Anterior cingulate cortex (tissue), 58 donors: ENCODE measurements around the gene LGI4.
A peak's percentile ranks its signal among the peaks of the same experiment; 100 is the strongest.
"Not testable (repeated sequence)": the region's sequence is repeated elsewhere in the genome, so short reads cannot be mapped to it uniquely, and the experiment has no call there.

Experiments
- DNase-seq, 58 donors: peaks; one replicate each; lab custom pipeline; 2025; lab: John Stamatoyannopoulos, UW

The LGI4 gene

DNA sequence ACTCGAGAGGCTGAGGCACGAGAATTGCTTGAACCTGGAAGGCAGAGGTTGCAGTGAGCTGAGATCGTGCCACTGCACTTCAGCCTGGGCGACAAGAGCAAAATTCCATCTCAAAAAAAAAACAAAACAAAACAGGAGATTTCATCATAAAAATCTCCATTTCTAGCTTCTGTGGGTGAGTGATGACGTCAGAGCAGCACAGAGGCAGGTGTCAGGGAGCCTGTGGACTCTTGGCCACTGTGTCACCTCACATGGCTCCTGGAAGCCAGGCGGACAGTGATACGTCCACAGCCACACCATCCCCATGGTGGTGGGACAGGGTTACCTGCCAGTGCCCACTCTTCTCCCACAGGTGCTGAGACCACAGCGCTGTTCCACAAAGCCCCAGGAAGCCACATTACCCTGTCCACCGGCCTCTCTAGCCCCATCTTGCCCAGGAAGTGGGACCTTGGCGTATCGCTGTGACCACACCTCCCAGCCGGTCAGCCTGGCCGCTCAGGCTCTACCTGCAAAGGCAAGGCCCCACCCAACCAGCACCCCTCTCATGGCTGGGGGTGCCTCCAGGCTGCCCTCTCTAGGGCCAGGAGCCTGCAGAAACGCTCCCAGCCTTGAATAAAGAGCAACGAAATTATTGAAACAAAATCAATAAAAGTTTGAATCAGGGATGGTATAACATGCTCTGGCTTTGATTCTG lies 21.7 kb downstream of the LGI4 start:
- no peak for DNase-seq

DNA sequence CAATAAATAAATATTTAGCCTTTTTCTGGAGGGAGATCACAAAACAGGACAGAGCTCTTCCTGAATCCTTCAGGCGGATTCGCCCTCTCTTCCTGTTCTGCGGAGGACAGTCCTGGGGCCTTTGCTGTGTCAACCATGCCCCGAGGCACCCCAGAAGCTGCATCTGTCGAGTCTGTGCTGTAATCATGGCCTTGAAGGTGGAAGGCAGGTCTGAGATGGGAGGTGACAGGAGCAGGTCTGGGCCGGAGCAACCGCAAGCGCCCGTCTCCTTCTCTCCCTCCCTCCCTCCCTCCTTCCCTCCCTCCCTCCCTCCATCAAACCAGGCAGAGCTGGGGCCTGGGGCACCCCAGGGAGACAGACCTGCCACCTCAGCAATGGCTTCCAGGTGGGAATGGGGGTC lies 23.9 kb downstream of the LGI4 start:
- DNase-seq, result no peak

DNA sequence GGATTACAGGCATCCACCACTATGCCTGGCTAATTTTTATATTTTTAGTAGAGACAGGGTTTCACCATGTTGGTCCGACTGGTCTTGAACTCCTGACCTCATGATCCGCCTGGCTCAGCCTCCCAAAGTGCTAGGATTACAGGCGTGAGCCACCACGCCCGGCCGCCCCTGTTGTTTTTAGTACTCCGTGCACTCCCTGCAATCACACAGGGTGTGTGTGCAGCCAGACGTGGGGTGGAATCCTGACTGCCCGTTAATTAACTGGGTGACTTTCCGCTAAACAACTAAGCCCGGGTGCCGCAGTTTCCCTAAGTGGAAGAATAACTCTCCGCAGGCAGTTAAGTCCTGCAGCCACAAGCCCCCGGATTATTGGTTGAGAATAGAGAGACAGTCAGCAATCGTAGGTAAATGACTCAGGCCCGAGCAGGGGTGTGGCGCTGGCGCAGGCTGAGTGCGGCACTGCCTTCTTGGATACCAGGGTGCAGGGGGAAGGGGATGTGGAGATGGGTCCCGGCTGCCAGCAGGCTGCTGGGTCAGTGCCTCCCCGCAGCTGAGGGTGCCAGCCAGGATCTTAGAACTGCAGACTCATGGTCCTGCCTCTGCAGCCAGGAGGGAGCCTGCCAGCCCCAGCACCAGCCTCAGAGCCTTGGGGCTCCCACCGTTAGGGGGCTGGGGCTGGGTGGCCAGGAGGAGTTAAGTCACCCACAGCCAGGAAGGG lies 25.3 kb downstream of the LGI4 start:
- DNase-seq, result peak in 45 of 58 donors; percentile 14 to 81 (median 48)

DNA sequence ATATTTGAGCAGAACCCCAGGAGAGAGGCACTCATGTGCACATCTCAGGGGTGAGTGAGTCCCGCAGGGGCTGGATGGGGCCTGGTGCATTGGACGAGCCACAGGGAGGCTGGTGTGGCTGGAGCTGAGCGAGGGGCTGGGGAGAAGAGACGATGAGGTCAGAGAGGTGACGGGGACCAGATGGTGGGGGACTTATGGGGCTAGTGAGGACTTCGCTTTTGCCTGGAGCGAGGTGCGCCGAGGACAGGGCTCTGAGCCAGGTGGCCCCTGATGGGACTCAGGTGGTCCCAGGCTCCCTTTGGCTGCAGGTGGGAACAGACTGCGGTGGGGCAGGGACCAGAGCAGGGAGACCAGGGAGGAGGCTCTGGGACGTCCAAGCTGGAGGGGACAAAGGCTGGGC lies 26.1 kb downstream of the LGI4 start:
- no peak for DNase-seq

DNA sequence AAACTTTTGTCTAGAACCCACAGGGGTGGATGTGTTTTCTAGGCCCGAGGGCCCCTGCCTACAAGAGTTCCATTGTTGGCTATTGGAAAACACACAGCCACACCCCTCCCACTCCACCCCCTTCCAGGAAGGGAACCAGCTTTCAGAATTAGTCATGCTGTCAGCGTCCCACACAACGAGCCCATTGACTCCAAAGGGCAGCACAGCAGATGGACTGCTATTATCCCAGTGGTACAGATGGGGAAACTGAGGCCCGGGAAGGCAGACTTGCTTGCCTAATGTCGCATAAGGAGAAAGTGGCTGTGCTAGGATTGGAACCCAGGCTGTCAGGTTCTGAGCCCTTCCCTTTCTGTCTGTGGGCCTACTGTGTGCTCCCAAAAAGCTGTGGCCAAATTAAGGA lies 27.3 kb downstream of the LGI4 start:
- DNase-seq, result peak in 53 of 58 donors; percentile 14 to 94 (median 72)

DNA sequence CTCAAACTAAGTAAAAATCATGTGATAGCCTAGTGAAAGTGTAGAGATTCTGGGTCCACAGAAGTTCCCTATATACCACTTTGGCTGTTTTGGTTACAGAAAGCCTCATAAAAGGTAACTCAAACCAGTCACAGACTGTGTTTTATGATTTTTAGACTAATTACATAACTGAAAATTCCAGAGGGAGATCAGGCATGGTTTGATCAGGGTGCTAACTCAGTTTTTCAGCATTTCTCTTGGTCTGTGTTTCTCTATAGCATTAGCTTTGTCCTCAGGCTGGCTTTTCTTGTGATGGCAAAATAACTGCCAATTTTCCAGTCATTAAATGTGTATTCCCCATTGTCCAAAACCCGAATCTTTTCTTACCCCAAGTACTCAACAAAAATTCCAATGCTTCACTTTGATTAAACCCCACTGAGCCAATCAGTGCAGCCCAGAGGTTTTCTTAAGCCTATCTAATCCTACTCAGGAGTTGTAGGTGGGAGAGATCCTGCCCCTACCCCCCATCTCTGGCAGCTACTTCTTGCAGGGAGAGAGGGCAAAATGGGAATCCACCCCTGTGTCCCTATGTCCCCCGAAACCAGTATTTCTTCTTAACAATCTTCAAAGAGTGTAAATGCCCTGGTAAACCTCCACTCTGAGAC lies 27.8 kb downstream of the LGI4 start:
- DNase-seq, result no peak

DNA sequence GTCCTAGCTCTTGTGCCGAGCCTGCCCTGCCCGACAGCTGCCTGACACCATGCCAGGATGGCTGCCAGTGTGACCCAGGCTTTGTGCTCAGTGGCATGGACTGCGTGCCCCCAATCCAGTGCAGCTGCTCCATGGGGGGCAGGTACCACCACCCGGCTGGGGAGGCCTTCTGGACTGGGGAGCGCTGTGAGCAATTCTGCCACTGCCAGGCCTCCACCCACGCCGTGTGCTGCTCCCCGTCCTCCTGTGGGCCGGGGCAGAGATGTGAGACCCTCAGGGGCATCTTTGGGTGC lies 28.6 kb downstream of the LGI4 start:
- DNase-seq, result peak in 48 of 58 donors; percentile 13 to 93 (median 68)

DNA sequence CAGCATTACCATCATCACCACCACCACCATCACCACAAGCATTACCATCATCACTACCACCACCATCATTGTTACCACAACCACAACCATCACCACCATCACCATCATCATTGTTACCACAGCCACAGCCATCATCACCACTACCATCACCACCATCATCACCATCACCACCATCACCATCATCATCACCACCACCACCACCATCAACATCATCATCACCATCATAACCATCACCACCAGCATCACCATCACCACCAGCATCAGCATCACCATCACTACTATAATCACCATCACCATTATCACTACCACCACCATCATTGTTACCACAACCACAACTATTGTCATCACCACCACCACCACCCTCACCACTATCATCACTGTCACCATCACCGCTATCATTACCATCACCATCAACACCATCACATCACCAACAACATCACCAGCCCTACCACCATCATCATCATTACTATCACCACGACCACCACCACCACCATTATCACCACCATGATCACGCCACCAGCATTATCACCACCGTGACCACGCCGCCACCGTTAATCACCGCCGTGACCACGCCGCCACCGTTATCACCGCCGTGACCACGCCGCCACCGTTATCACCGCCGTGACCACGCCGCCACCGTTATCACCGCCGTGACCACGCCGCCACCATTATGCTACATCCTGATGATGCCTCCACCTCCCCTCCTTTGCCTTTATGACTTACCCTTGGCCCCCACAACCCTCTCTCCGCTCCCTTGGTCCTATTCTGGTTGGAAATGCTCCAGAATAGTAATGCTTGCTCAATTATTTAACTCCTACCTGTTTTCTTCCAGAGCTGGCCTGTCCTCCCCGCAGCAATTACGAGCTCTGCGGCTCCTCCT lies 29.2 kb downstream of the LGI4 start:
- DNase-seq, result no peak

DNA sequence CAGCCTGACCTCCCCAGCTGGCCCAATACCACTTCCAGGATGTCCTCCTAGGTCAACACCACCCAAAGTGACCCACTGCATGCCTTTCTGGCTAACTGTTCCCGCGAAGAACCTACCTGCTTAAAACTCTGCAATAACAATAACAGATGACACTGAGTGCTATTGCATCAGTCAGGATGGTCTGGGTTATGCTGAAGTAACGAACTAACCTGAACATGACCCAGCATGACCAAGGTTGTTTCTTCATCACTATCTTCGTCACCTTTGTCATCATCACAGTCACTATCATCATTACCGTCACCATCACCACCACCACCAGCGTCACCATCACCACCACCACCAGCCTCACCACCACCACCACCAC lies 29.8 kb downstream of the LGI4 start:
- no peak for DNase-seq

DNA sequence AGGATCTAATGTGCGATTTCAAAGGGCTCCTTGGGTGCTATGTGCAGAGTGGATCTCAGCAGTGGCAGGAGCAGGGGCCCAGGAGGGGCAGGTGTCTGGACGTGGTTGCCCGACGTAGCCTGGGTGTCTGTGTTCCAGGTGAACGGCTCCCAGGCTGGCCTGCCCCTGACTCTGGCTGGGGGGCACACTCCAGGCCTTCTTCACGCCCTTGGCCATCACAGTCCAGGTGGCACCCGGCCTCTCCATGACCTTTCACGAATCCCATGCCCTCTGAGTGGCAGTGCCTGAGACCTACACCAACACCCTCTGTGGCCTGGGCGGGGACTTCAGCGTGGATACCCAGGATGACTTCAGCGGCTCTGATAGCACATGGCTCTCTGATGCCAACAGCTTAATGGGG lies 30.5 kb downstream of the LGI4 start:
- DNase-seq, result no peak

DNA sequence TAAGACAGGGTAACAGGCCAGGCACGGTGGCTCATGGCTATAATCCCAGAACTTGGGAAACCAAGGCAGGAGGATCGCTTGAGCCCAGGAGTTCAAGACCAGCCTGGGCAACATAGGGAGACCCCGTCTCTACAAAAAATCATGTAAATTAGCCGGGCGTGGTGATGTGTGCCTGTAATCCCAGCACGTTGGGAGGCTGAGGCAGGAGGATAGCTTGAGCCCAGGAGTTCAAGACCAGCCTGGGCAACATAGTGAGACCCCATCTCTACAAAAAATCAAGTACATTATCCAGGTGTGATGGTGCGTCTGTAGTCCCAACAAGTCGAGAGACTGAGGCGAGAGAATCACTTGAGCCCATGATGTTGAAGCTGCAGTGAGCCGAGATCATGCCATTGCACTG lies 31.2 kb downstream of the LGI4 start:
- not testable (repeated sequence) for DNase-seq

DNA sequence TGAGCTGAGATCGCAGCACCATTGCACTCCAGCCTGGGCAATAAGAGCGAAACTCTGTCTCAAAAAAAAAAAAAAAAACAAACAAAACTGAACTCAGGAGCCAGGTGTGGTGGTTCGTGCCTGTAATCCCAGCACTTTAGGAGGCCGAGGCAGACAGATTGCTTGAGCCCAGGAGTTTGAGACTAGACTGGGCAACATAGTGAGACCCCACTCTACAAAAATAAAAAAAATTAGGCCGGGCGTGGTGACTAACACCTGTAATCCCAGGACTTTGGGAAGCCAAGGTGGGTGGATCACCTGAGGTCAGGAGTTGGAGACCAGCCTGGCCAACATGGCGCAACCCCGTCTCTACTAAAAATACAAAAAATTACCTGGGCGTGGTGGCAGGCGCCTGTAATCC lies 32.9 kb downstream of the LGI4 start:
- not testable (repeated sequence) for DNase-seq

DNA sequence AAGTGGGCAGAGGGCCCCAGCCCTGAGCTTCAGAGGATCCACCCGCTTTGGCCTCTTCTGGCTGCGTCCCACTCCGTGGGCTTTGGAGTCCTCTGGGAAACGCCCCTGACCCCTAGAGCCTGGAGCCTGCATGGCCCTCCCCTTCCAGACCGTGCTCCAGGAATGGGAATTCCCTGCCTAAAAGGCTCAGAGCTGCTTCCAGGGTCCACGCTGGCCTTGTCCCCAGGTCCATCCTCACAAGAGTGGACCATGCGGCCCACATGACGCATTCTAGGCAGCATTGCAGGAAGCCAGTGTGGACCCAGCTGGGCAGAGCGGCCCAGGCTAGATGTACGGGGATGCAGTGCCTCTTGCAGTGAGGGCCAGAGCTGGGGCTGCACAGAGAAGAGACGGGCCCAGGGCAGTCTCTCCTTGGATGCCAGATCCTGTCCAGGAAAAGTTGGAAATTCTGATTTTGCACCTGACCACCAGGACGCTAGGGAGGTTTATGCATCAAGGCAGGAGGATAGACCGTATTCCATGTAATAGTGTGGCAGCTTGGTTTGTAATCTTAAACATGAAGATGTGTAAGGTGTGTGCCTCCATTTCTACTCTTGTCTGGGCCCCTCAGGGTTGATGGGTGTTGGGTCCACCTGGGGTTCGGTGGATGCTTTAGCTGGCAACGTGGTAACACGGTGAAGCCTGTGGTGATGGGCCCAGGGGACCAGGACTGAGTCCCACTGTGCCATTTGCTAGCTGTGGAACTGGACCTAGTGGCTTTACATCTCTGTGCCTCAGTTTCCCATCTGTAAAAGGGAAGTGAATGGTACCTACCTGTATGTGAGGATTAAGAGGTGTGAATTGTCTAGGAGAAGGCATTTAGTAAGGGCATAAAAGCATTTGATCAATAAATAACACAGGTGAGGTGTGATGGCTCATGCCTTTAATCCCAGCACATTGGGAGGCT lies 34.0 kb downstream of the LGI4 start:
- DNase-seq, result no peak

DNA sequence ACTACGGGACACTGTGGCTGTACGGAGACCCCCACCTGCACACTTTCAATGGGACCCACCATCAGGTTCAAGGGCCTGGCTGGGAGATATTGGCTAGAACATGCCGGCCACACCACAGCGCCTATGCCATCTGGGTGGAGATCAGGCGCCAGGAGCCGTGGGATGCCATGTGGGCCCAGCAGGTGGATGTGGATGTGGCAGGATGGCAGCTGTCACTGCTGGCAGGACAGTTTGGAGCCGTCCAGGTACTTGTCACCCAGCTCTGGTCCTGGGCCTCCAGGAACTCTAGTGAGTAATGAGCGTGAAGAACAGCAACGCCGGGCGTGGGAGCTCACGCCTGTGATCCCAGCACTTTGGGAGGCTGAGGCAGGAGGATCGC lies 35.0 kb downstream of the LGI4 start:
- no peak for DNase-seq

DNA sequence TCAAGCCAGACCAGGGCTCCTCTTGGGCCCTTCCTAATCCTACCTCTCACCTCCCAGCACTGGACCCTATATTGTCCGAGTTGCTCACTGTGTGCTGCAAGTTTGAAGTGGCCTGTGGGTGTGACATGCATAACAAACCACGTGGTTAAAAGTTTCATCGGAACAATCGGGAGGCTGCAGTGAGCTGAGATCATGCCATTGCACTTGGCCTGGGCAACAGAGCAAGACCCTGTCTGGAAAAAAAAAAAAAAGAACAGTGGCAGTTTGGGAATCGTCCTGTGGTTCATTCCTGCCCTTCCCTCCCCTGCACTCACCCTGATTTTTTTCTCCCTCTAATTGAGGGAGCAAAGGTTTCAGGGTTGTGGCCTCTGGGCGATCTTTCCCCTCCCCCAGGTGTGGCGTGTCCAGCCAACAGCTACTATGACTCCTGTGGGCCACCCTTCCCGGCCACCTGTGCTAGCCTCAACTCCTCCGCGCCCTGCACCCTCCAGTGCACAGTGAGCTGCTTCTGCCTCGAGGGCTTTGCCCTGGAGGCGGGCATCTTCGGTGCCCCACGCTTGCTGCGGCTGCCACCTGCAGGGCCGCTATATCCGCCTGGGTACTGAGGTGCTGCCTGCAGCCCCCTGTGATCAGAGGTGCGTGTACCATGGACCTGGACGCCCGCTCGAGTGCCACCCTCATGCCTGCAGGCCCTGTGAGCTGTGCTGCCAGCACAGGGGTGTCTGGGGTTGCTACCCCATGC lies 35.5 kb downstream of the LGI4 start:
- no peak for DNase-seq

DNA sequence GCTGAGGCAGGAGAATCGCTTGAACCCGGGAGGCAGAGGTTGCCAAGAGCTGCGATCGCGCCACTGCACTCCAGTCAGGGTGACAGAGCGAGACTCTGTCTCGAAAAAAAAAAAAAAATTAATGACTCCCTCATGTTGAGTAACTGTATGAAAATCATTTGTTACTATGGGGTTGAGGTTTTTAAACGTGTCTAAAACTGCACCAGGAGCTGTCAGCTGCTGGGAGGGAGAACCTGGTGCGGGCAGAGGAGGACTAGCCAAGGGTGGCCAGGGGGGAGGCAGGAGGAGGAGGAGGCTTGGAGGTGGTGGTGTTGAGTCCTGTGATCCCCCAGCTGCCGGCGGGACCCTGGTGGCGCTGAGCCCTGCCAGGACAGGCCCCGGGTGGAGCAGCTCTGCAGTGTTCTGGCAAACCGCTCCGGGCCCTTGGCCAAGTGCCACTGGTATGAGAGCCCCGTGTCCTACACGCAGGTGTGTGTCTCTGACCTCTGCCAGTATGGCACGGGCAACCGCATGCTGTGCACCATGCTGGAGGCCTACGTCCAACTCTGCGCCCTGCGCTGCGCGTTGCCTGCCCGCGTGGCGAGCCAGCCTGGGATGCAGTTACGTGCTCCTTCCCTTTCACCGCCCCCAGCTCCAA lies 36.3 kb downstream of the LGI4 start:
- peak in 1 of 58 donors; percentile 62 for DNase-seq

DNA sequence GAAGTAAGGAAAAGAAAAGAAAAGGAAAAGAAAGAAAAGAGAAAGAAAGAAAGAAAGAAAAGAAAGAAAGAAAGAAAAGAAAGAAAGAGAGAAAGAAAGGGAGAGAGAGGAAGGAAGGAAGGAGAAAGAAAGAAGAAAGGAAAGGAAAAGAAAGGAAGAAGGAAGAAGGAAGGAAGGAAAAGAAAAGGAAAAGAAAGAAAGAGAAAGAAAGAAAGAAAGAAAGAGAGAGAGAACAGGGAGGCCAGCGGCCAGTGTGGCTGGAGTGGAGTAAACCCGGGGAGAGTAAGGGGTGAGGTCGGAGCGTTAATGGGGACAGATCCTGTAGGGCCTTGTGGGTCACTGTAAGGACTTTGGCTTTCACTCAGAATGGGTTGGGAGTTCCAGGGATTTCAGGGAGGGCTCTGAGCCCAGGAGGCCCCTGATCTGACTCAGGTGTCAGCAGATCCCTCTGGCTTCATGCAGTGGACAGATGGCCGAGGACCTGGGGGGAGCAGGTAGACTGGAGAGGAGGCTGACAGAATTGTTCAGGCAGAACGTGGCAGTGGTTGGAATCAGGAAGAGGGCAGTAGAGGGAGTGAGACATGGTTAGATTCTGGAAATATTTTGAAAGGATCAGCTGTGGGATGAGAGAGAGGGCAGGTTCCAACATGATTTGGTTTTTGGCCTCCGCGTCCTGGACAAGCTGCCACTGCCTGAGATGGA lies 39.0 kb downstream of the LGI4 start:
- DNase-seq, result no peak

DNA sequence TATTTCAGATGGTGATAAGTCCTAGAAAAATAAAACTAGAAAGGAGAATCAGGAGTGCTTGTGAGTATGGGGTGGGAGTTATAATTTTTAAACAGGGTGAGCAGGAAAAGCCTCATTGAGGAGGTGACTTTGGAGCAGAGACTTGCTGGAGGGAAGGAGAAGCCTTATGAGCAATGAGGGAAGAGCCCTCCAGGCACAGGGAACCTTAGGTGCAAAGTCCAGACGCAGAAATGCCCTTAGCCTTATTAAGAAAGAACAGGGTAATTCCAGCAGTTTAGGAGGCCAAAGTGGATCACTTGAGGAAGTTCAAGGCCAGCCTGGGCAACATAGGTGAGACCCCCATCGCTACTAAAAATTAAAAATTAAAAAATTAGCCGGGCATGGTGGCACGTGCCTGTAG lies 40.2 kb downstream of the LGI4 start:
- DNase-seq, result no peak
